WTC11 (cell line): ENCODE results near the gene DNAH5. TPM values are rescaled to one million over a fixed set of nuclear protein-coding genes. Genes with fewer than 3 reads are reported as not detected.
A peak's percentile ranks its signal among the peaks of the same experiment; 100 is the strongest.

Experiments used
- ATAC-seq: fragments of 200-7000 bp; cut with Tn5 transposase; 2 replicates; pipeline ENCODE4 v1.10.0; 2021; ENCODE audit warnings: mild to moderate bottlenecking, moderate library complexity
- CTCF ChIA-PET: fragments of 300-600 bp; sonication (Branson Sonifier 250); formaldehyde crosslinking; loops from one replicate; lab custom pipeline; 2021; ENCODE audit warnings: antibody characterized with exemption; lab: Charles Lee
- POLR2A ChIA-PET: fragments of 350-600 bp; sonication (Branson Sonifier 250); formaldehyde crosslinking; loops from one replicate; lab custom pipeline; 2021; ENCODE audit warnings: antibody characterized with exemption; lab: Charles Lee
- DNase-seq: peaks from one replicate; pipeline ENCODE4 v3.0.0; 2021; ENCODE audit warnings: low spot score
- H3K27ac Mint-ChIP-seq: 2 replicates; pipeline ENCODE4 v1.8.0; 2021; ENCODE audit warnings: mixed read lengths
- H3K27me3 Mint-ChIP-seq: 2 replicates; pipeline ENCODE4 v1.8.0; 2021; ENCODE audit warnings: low read depth, mild to moderate bottlenecking, moderate library complexity, mixed read lengths
- H3K36me3 Mint-ChIP-seq: 2 replicates; pipeline ENCODE4 v1.8.0; 2021; ENCODE audit warnings: mixed read lengths
- H3K4me1 Mint-ChIP-seq: 2 replicates; pipeline ENCODE4 v1.8.0; 2022; ENCODE audit warnings: mixed read lengths
- H3K4me3 Mint-ChIP-seq: 2 replicates; pipeline ENCODE4 v1.8.0; 2021; ENCODE audit warnings: mild to moderate bottlenecking, moderate library complexity, mixed read lengths
- H3K9me3 Mint-ChIP-seq: 2 replicates; pipeline ENCODE4 v1.8.0; 2021; ENCODE audit warnings: mixed read lengths
- ATF1 ChIP-seq: sonication (generic); formaldehyde crosslinking; IDR thresholded peaks from 2 replicates; pipeline ENCODE4 v1.8.1; 2023; ENCODE audit warnings: mild to moderate bottlenecking, moderate library complexity, missing genetic modification reagents
- EMX1 ChIP-seq: fragments of 250-450 bp; sonication (Bioruptor Pico); IDR thresholded peaks from 2 replicates; pipeline ENCODE4 v1.8.0; 2021; ENCODE audit warnings: mild to moderate bottlenecking
- ESRRA ChIP-seq: sonication (generic); formaldehyde crosslinking; IDR thresholded peaks from 2 replicates; pipeline ENCODE4 v1.8.1; 2022; ENCODE audit warnings: mild to moderate bottlenecking, missing genetic modification reagents, borderline replicate concordance
- GABPB1 ChIP-seq: sonication (generic); formaldehyde crosslinking; IDR thresholded peaks from 2 replicates; pipeline ENCODE4 v1.8.1; 2023; ENCODE audit warnings: mild to moderate bottlenecking, missing genetic modification reagents
- GRHL2 ChIP-seq: fragments of 250-450 bp; sonication (Bioruptor Pico); IDR thresholded peaks from 2 replicates; pipeline ENCODE4 v1.8.0; 2022; ENCODE audit warnings: mild to moderate bottlenecking, moderate library complexity; ENCODE audit not compliant: insufficient replicate concordance, severe bottlenecking
- IRF2 ChIP-seq: sonication (generic); formaldehyde crosslinking; IDR thresholded peaks from 2 replicates; pipeline ENCODE4 v1.8.0; 2022; ENCODE audit warnings: low read depth, missing genetic modification reagents, borderline replicate concordance
- JUN ChIP-seq: sonication (generic); formaldehyde crosslinking; IDR thresholded peaks from 2 replicates; pipeline ENCODE4 v1.8.0; 2023; ENCODE audit warnings: mild to moderate bottlenecking, missing genetic modification reagents
- MXD4 ChIP-seq: fragments of 250-450 bp; sonication (Bioruptor Pico); IDR thresholded peaks from 2 replicates; pipeline ENCODE4 v1.8.0; 2021; ENCODE audit warnings: mild to moderate bottlenecking, moderate library complexity, borderline replicate concordance
- NFYB ChIP-seq: sonication (generic); formaldehyde crosslinking; conservative IDR thresholded peaks from 2 replicates; pipeline ENCODE4 v1.8.0; 2022; ENCODE audit warnings: low read depth, missing genetic modification reagents
- SMAD4 ChIP-seq: sonication (generic); formaldehyde crosslinking; IDR thresholded peaks from 2 replicates; pipeline ENCODE4 v1.8.0; 2022; ENCODE audit warnings: mild to moderate bottlenecking, missing genetic modification reagents
- ZNF121 ChIP-seq: sonication (generic); formaldehyde crosslinking; IDR thresholded peaks from 2 replicates; pipeline ENCODE4 v1.8.0; 2023; ENCODE audit warnings: missing genetic modification reagents
- ZNF232 ChIP-seq: sonication (generic); formaldehyde crosslinking; IDR thresholded peaks from 2 replicates; pipeline ENCODE4 v1.8.0; 2022; ENCODE audit warnings: mild to moderate bottlenecking, missing genetic modification reagents
- ZNF263 ChIP-seq: sonication (generic); formaldehyde crosslinking; IDR thresholded peaks from 2 replicates; pipeline ENCODE4 v1.8.1; 2022; ENCODE audit warnings: low read depth, mild to moderate bottlenecking, moderate library complexity, missing genetic modification reagents
- ZNF416 ChIP-seq: fragments of 250-450 bp; sonication (Bioruptor Pico); IDR thresholded peaks from 2 replicates; pipeline ENCODE4 v1.9.0; 2021; ENCODE audit warnings: mild to moderate bottlenecking, inconsistent platforms
- ZNF671 ChIP-seq: fragments of 250-450 bp; sonication (Bioruptor Pico); IDR thresholded peaks from 2 replicates; pipeline ENCODE4 v1.8.0; 2021; ENCODE audit warnings: mild to moderate bottlenecking
- total RNA-seq: library from RNA; stranded (reverse); gene quantifications from 3 replicates; pipeline ENCODE4 v1.2.3, GENCODE V29; 2021
- TF ChIP-seq, protein P1 (sequence below): sonication (generic); formaldehyde crosslinking; IDR thresholded peaks from 2 replicates; pipeline ENCODE4 v1.8.0; 2023; ENCODE audit warnings: missing genetic modification reagents, mild to moderate bottlenecking, borderline replicate concordance
- TF ChIP-seq, protein P2 (sequence below): sonication (generic); formaldehyde crosslinking; IDR thresholded peaks from 2 replicates; pipeline ENCODE4 v1.8.1; 2023; ENCODE audit warnings: mild to moderate bottlenecking, missing genetic modification reagents, borderline replicate concordance
- TF ChIP-seq, protein P3 (sequence below): sonication (generic); formaldehyde crosslinking; IDR thresholded peaks from 2 replicates; pipeline ENCODE4 v1.8.1; 2023; ENCODE audit warnings: mild to moderate bottlenecking, moderate library complexity, missing genetic modification reagents
- TF ChIP-seq, protein P4 (sequence below): sonication (generic); formaldehyde crosslinking; IDR thresholded peaks from 2 replicates; pipeline ENCODE4 v1.8.1; 2023; ENCODE audit warnings: mild to moderate bottlenecking, missing genetic modification reagents
- TF ChIP-seq, protein P5 (sequence below): sonication (generic); formaldehyde crosslinking; IDR thresholded peaks from 2 replicates; pipeline ENCODE4 v1.8.0; 2022; ENCODE audit warnings: mild to moderate bottlenecking, missing genetic modification reagents
- TF ChIP-seq, protein P6 (sequence below): sonication (generic); formaldehyde crosslinking; IDR thresholded peaks from 2 replicates; pipeline ENCODE4 v1.8.1; 2022; ENCODE audit warnings: low read depth, missing genetic modification reagents, borderline replicate concordance

DNAH5 gene
- total RNA-seq, 1 experiment from 2014 or later, result 0.35 TPM

DNA sequence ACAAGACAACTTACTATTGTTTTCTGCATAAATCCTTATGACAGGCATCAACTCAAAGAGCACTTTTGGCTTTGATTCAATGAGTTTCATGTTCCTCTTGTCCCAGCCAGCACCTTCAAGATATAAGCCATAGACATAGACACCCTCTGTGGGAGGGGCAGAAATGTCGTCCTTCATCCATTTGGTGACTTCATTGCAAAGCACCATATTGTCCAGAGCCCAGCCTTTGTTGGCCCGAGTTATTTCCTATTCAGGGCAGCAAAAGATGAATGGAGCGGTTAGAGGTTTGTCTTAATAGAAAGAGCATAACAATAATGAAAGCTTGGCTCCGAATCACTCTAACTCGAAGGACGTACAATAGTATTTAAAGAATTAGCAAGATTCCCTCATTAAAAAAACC, 243.9 kb downstream of the DNAH5 start (continued):
- TF ChIP-seq, protein P1, sequence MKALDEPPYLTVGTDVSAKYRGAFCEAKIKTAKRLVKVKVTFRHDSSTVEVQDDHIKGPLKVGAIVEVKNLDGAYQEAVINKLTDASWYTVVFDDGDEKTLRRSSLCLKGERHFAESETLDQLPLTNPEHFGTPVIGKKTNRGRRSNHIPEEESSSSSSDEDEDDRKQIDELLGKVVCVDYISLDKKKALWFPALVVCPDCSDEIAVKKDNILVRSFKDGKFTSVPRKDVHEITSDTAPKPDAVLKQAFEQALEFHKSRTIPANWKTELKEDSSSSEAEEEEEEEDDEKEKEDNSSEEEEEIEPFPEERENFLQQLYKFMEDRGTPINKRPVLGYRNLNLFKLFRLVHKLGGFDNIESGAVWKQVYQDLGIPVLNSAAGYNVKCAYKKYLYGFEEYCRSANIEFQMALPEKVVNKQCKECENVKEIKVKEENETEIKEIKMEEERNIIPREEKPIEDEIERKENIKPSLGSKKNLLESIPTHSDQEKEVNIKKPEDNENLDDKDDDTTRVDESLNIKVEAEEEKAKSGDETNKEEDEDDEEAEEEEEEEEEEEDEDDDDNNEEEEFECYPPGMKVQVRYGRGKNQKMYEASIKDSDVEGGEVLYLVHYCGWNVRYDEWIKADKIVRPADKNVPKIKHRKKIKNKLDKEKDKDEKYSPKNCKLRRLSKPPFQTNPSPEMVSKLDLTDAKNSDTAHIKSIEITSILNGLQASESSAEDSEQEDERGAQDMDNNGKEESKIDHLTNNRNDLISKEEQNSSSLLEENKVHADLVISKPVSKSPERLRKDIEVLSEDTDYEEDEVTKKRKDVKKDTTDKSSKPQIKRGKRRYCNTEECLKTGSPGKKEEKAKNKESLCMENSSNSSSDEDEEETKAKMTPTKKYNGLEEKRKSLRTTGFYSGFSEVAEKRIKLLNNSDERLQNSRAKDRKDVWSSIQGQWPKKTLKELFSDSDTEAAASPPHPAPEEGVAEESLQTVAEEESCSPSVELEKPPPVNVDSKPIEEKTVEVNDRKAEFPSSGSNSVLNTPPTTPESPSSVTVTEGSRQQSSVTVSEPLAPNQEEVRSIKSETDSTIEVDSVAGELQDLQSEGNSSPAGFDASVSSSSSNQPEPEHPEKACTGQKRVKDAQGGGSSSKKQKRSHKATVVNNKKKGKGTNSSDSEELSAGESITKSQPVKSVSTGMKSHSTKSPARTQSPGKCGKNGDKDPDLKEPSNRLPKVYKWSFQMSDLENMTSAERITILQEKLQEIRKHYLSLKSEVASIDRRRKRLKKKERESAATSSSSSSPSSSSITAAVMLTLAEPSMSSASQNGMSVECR (CRISPR knock-in tag), result no peak
- TF ChIP-seq IRF2 (CRISPR knock-in tag), result no peak
- TF ChIP-seq, protein P2, sequence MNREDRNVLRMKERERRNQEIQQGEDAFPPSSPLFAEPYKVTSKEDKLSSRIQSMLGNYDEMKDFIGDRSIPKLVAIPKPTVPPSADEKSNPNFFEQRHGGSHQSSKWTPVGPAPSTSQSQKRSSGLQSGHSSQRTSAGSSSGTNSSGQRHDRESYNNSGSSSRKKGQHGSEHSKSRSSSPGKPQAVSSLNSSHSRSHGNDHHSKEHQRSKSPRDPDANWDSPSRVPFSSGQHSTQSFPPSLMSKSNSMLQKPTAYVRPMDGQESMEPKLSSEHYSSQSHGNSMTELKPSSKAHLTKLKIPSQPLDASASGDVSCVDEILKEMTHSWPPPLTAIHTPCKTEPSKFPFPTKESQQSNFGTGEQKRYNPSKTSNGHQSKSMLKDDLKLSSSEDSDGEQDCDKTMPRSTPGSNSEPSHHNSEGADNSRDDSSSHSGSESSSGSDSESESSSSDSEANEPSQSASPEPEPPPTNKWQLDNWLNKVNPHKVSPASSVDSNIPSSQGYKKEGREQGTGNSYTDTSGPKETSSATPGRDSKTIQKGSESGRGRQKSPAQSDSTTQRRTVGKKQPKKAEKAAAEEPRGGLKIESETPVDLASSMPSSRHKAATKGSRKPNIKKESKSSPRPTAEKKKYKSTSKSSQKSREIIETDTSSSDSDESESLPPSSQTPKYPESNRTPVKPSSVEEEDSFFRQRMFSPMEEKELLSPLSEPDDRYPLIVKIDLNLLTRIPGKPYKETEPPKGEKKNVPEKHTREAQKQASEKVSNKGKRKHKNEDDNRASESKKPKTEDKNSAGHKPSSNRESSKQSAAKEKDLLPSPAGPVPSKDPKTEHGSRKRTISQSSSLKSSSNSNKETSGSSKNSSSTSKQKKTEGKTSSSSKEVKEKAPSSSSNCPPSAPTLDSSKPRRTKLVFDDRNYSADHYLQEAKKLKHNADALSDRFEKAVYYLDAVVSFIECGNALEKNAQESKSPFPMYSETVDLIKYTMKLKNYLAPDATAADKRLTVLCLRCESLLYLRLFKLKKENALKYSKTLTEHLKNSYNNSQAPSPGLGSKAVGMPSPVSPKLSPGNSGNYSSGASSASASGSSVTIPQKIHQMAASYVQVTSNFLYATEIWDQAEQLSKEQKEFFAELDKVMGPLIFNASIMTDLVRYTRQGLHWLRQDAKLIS, result no peak
- TF ChIP-seq, all 79 proteins: peak for 0

DNA sequence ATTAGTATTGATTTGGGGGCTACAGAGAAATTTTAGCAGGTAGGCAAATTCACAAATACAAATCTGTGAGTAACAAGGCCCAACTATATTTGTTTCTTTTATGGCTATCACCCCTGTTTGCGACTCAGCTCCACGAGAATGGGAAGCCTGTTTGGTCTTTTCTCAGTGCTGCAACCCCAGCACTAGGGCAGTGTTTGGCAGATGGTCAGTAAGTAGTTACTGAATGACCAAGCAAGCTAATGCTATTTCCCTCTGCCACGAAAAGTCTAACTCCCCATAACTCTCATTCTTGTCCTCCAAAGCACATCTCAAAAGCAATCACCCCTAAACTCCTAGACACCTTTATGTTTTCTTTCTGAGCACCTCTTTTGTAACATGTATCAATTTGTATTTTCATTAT, 245.6 kb downstream of the DNAH5 start:
- ChIA-PET POLR2A (no interaction called here), CTCF (no interaction called here)
- H3K27me3 Mint-ChIP-seq, result no peaks in the 10 kb centered on the region
- DNase-seq (no peak), ATAC-seq (no peak)
- H3K4me1 Mint-ChIP-seq, result no peaks in the 10 kb centered on the region
- H3K27ac Mint-ChIP-seq, result no peak overlapping the region
- no peak for TF ChIP-seq JUN (CRISPR knock-in tag)
- TF ChIP-seq ZNF232, result no peak
- TF ChIP-seq EMX1 (CRISPR knock-in tag), result no peak
- TF ChIP-seq NFYB (CRISPR knock-in tag), result no peak
- no peak for TF ChIP-seq MXD4 (CRISPR knock-in tag)
- TF ChIP-seq SMAD4 (CRISPR knock-in tag), result no peak
- H3K36me3 Mint-ChIP-seq, result no peaks in the 10 kb centered on the region
- no peak overlapping the region for H3K4me3 Mint-ChIP-seq
- H3K9me3 Mint-ChIP-seq, result peaks cover 15% of the 10 kb centered on the region

DNA sequence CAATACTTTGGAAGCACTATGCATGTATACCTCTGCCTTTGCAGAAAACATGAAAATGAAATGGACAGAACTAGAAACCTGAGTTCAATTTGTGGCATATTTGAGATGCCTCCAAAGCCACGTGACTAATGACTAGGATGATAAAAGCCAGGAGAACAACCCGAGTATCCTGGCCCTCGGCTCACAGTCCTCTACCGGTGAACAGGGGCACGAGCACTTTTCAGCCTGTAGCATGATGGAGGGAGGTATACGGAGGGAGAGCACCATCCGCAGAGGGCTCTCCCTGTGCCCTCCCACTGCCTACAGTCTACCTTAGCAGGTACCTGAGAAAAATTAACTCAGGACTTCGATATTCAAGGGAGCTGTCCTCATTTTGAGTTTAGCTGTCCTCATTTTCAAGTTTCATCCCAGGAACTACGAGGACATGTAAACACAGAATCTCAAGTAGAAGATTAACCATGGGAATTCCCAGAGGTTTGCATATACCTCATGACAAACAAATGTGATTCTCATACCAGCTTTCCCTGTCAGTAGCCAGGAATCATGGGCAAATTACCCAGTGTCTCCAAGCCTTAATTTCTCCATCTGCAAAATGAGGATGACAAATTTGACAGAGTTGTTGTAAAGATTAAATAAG, 249.3 kb downstream of the DNAH5 start:
- H3K27me3 Mint-ChIP-seq, result no peaks in the 10 kb centered on the region
- H3K4me1 Mint-ChIP-seq, result no peaks in the 10 kb centered on the region
- no peak overlapping the region for H3K27ac Mint-ChIP-seq
- no peaks in the 10 kb centered on the region for H3K36me3 Mint-ChIP-seq
- ChIA-PET POLR2A (no interaction called here), CTCF (no interaction called here)
- H3K9me3 Mint-ChIP-seq, result peaks cover 21% of the 10 kb centered on the region
- H3K4me3 Mint-ChIP-seq, result no peak overlapping the region
- ATAC-seq (peak; percentile 66; the same call in 1 of the 2 replicates), DNase-seq (no peak)
- TF ChIP-seq, protein P3, sequence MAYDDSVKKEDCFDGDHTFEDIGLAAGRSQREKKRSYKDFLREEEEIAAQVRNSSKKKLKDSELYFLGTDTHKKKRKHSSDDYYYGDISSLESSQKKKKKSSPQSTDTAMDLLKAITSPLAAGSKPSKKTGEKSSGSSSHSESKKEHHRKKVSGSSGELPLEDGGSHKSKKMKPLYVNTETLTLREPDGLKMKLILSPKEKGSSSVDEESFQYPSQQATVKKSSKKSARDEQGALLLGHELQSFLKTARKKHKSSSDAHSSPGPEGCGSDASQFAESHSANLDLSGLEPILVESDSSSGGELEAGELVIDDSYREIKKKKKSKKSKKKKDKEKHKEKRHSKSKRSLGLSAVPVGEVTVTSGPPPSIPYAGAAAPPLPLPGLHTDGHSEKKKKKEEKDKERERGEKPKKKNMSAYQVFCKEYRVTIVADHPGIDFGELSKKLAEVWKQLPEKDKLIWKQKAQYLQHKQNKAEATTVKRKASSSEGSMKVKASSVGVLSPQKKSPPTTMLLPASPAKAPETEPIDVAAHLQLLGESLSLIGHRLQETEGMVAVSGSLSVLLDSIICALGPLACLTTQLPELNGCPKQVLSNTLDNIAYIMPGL, result no peak
- TF ChIP-seq GABPB1 (CRISPR knock-in tag) (no peak), ZNF263 (CRISPR knock-in tag) (no peak), ZNF671 (CRISPR knock-in tag) (no peak), ESRRA (no peak), ZNF416 (CRISPR knock-in tag) (no peak), ZNF121 (CRISPR knock-in tag) (no peak), ATF1 (CRISPR knock-in tag) (no peak), GRHL2 (CRISPR knock-in tag) (no peak)
- TF ChIP-seq, protein P4, sequence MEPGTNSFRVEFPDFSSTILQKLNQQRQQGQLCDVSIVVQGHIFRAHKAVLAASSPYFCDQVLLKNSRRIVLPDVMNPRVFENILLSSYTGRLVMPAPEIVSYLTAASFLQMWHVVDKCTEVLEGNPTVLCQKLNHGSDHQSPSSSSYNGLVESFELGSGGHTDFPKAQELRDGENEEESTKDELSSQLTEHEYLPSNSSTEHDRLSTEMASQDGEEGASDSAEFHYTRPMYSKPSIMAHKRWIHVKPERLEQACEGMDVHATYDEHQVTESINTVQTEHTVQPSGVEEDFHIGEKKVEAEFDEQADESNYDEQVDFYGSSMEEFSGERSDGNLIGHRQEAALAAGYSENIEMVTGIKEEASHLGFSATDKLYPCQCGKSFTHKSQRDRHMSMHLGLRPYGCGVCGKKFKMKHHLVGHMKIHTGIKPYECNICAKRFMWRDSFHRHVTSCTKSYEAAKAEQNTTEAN (CRISPR knock-in tag), result no peak
- TF ChIP-seq, protein P5, sequence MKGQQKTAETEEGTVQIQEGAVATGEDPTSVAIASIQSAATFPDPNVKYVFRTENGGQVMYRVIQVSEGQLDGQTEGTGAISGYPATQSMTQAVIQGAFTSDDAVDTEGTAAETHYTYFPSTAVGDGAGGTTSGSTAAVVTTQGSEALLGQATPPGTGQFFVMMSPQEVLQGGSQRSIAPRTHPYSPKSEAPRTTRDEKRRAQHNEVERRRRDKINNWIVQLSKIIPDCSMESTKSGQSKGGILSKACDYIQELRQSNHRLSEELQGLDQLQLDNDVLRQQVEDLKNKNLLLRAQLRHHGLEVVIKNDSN (CRISPR knock-in tag), result no peak
- TF ChIP-seq, protein P6, sequence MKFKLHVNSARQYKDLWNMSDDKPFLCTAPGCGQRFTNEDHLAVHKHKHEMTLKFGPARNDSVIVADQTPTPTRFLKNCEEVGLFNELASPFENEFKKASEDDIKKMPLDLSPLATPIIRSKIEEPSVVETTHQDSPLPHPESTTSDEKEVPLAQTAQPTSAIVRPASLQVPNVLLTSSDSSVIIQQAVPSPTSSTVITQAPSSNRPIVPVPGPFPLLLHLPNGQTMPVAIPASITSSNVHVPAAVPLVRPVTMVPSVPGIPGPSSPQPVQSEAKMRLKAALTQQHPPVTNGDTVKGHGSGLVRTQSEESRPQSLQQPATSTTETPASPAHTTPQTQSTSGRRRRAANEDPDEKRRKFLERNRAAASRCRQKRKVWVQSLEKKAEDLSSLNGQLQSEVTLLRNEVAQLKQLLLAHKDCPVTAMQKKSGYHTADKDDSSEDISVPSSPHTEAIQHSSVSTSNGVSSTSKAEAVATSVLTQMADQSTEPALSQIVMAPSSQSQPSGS, result no peak
